WTC11 (cell line): ENCODE data around the gene RAB13.

Experiments
- CTCF ChIP-seq: fragments of 200-600 bp; IDR thresholded peaks from 2 replicates; pipeline ENCODE4 v1.8.0; 2022; ENCODE audit warnings: antibody characterized with exemption
- ELF4 ChIP-seq: sonication (generic); formaldehyde crosslinking; IDR thresholded peaks from 2 replicates; pipeline ENCODE4 v1.8.1; 2022; ENCODE audit warnings: low read depth, mild to moderate bottlenecking, moderate library complexity, missing genetic modification reagents
- ESRRA ChIP-seq: sonication (generic); formaldehyde crosslinking; IDR thresholded peaks from 2 replicates; pipeline ENCODE4 v1.8.1; 2022; ENCODE audit warnings: mild to moderate bottlenecking, missing genetic modification reagents, borderline replicate concordance
- ETV6 ChIP-seq: sonication (generic); formaldehyde crosslinking; IDR thresholded peaks from 2 replicates; pipeline ENCODE4 v1.8.1; 2022; ENCODE audit warnings: mild to moderate bottlenecking, missing genetic modification reagents
- GABPB1 ChIP-seq: sonication (generic); formaldehyde crosslinking; IDR thresholded peaks from 2 replicates; pipeline ENCODE4 v1.8.1; 2023; ENCODE audit warnings: mild to moderate bottlenecking, missing genetic modification reagents
- MLX ChIP-seq: sonication (generic); formaldehyde crosslinking; IDR thresholded peaks from 2 replicates; pipeline ENCODE4 v1.8.1; 2023; ENCODE audit warnings: mild to moderate bottlenecking, missing genetic modification reagents, moderate library complexity
- MXD4 ChIP-seq: fragments of 250-450 bp; sonication (Bioruptor Pico); IDR thresholded peaks from 2 replicates; pipeline ENCODE4 v1.8.0; 2021; ENCODE audit warnings: mild to moderate bottlenecking, moderate library complexity, borderline replicate concordance
- NFE2L1 ChIP-seq: sonication (generic); formaldehyde crosslinking; IDR thresholded peaks from 2 replicates; pipeline ENCODE4 v1.8.1; 2023; ENCODE audit warnings: missing genetic modification reagents
- NR2C2 ChIP-seq: sonication (generic); formaldehyde crosslinking; IDR thresholded peaks from 2 replicates; pipeline ENCODE4 v1.8.0; 2022; ENCODE audit warnings: mild to moderate bottlenecking, missing genetic modification reagents
- PRDM15 ChIP-seq: sonication (generic); formaldehyde crosslinking; IDR thresholded peaks from 2 replicates; pipeline ENCODE4 v1.8.0; 2022; ENCODE audit warnings: missing genetic modification reagents
- TCF7 ChIP-seq: sonication (generic); formaldehyde crosslinking; IDR thresholded peaks from 2 replicates; pipeline ENCODE4 v1.8.0; 2022; ENCODE audit warnings: mild to moderate bottlenecking, low read depth, missing genetic modification reagents, moderate library complexity
- TEAD1 ChIP-seq: sonication (generic); formaldehyde crosslinking; IDR thresholded peaks from 2 replicates; pipeline ENCODE4 v1.8.0; 2022; ENCODE audit warnings: mild to moderate bottlenecking, missing genetic modification reagents
- TF ChIP-seq, protein P1 (sequence below): sonication (generic); formaldehyde crosslinking; IDR thresholded peaks from 2 replicates; pipeline ENCODE4 v1.8.1; 2023; ENCODE audit warnings: mild to moderate bottlenecking, missing genetic modification reagents
- TF ChIP-seq, protein P2 (sequence below): sonication (generic); formaldehyde crosslinking; IDR thresholded peaks from 2 replicates; pipeline ENCODE4 v1.8.1; 2022; ENCODE audit warnings: low read depth, missing genetic modification reagents, borderline replicate concordance

DNA sequence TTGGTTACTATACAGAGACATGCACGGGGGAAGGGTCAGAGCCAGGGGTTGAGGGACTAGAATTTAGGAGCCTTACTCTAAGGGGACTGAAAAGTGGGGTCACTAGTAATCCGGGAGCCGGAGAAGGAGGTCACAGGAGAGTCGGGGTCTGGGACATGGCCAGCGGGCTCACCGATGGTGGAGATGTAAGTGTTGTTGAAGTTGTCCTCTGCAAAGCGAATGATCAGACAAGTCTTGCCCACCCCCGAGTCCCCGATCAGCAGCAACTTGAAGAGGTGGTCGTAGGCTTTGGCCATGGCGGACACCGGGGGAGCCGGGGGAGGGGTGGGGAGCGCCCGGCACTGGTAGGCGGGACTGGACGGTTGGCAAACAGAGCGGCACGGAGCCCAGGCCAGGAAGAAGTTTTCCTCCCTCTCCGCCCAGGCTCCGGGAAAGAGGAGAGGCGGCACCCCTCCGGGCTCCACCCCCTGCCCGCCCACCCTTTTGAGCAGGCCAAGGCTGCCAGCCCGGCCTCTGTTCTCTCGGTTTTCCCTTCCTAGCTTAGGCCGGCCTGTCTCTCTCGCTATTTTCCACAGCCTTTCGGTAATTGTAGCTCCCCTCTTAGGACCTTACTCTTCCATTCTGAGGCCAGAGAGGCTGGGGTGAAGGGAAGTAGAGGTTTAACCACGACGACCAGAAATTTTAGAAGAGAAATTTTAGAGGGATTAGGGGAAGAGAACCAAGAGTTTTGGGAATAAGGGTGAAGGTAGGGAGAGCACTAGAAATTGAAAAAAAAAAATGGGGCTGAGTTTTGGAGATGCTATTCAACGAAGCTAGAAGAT, at the start of gene RAB13:
- no peak for TF ChIP-seq CTCF
- TF ChIP-seq TEAD1 (CRISPR knock-in tag) = 0 out of 2 replicates have a peak, but pooled peaks have one; percentile 11
- TF ChIP-seq, protein P1, sequence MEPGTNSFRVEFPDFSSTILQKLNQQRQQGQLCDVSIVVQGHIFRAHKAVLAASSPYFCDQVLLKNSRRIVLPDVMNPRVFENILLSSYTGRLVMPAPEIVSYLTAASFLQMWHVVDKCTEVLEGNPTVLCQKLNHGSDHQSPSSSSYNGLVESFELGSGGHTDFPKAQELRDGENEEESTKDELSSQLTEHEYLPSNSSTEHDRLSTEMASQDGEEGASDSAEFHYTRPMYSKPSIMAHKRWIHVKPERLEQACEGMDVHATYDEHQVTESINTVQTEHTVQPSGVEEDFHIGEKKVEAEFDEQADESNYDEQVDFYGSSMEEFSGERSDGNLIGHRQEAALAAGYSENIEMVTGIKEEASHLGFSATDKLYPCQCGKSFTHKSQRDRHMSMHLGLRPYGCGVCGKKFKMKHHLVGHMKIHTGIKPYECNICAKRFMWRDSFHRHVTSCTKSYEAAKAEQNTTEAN (CRISPR knock-in tag) = no peak
- no peak for TF ChIP-seq GABPB1 (CRISPR knock-in tag)
- TF ChIP-seq ELF4 (CRISPR knock-in tag) = no peak
- TF ChIP-seq NFE2L1 (CRISPR knock-in tag) = no peak
- TF ChIP-seq ETV6 = no peak
- TF ChIP-seq TCF7 (CRISPR knock-in tag) = no peak
- TF ChIP-seq NR2C2 (CRISPR knock-in tag) = no peak
- TF ChIP-seq, protein P2, sequence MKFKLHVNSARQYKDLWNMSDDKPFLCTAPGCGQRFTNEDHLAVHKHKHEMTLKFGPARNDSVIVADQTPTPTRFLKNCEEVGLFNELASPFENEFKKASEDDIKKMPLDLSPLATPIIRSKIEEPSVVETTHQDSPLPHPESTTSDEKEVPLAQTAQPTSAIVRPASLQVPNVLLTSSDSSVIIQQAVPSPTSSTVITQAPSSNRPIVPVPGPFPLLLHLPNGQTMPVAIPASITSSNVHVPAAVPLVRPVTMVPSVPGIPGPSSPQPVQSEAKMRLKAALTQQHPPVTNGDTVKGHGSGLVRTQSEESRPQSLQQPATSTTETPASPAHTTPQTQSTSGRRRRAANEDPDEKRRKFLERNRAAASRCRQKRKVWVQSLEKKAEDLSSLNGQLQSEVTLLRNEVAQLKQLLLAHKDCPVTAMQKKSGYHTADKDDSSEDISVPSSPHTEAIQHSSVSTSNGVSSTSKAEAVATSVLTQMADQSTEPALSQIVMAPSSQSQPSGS = no peak
- no peak for TF ChIP-seq PRDM15 (CRISPR knock-in tag)
- TF ChIP-seq MXD4 (CRISPR knock-in tag) = no peak
- no peak for TF ChIP-seq ESRRA
- no peak for TF ChIP-seq MLX
